DND-41 (cell line): ENCODE measurements around the gene PCID2.

Experiments
- CTCF ChIP-seq: IDR thresholded peaks from 2 replicates; pipeline ENCODE4 v1.5.1; 2012; ENCODE audit warnings: borderline replicate concordance, low read length, moderate library complexity, mild to moderate bottlenecking; ENCODE audit not compliant: poor library complexity, severe bottlenecking; ENCODE audit errors: extremely low read depth
- EZH2 ChIP-seq: IDR thresholded peaks from 3 replicates; pipeline ENCODE4 v1.6.1; 2012; ENCODE audit warnings: borderline replicate concordance, low read depth, mild to moderate bottlenecking, moderate library complexity, low read length, inconsistent platforms; ENCODE audit not compliant: severe bottlenecking

GRCh38 chr13:113172419-113172926, 36.0 kb downstream of the PCID2 start:
- no peak for TF ChIP-seq CTCF
- TF ChIP-seq EZH2 = no peak
